GM12878 (cell line): ENCODE results near the gene GBX1. TPM values are rescaled to one million over a fixed set of nuclear protein-coding genes. Genes with fewer than 3 reads are reported as not detected.

Source experiments
- ATAC-seq: fragments of 200-7000 bp; cut with Tn5 transposase; 3 replicates; pipeline ENCODE4 v1.9.1; 2020; ENCODE audit warnings: mild to moderate bottlenecking, moderate library complexity
- BruUV-seq: library from RNA; stranded (reverse); fragments of 400-500 nt; replicated peaks from 2 replicates; lab custom pipeline; 2021; lab: Mats Ljungman, UMichigan
- CTCF ChIA-PET: fragments of 300-600 bp; sonication (Branson Sonifier 250); formaldehyde crosslinking; extraction: SDS; loops from one replicate; lab custom pipeline; 2021; ENCODE audit warnings: inconsistent platforms; lab: Yijun Ruan, JAX
- POLR2A ChIA-PET: fragments of 350-600 bp; formaldehyde crosslinking; extraction: SDS; loops from one replicate; lab custom pipeline; 2021; ENCODE audit warnings: inconsistent platforms; lab: Charles Lee
- RAD21 ChIA-PET: fragments of 300-600 bp; sonication (Branson Sonifier 250); formaldehyde crosslinking; loops from one replicate; lab custom pipeline; 2023; ENCODE audit warnings: antibody characterized with exemption; ENCODE audit not compliant: unreplicated experiment; lab: Charles Lee
- SMC1A ChIA-PET: fragments of 300-600 bp; sonication (Branson Sonifier 250); formaldehyde crosslinking; loops from one replicate; lab custom pipeline; 2023; ENCODE audit not compliant: unreplicated experiment, uncharacterized antibody; lab: Charles Lee
- DNase-seq: peaks from one replicate; pipeline ENCODE4 v3.0.0-alpha.2; 2011; ENCODE audit warnings: low read depth, low spot score
- FAIRE-seq: peaks from 3 replicates; lab custom pipeline; 2011; peaks lifted over from hg19 to GRCh38; lab: Jason Lieb, UNC
- H2AFZ ChIP-seq: 2 replicates; pipeline ENCODE4 v1.6.0; 2011; ENCODE audit warnings: low read depth, low read length, control low read depth; ENCODE audit not compliant: control insufficient read depth
- H3K27ac ChIP-seq: 2 replicates; pipeline ENCODE4 v1.5.1; 2011; ENCODE audit warnings: control low read depth; ENCODE audit not compliant: control insufficient read depth, insufficient read depth
- H3K27me3 ChIP-seq, 2 experiments: replicated peaks in 1 of 2; 2 replicates each; pipeline versions ENCODE4 v1.6.0 to v1.6.1; 2011; ENCODE audit warnings: low read length in 1 of 2; ENCODE audit not compliant: control insufficient read depth in 2 of 2, insufficient read depth in 2 of 2
- H3K36me3 ChIP-seq, 2 experiments: 2 replicates each; pipeline ENCODE4 v1.5.1; 2011; ENCODE audit warnings: low read length in 1 of 2; ENCODE audit not compliant: control insufficient read depth in 2 of 2, insufficient read depth in 2 of 2
- H3K4me1 ChIP-seq: 2 replicates; pipeline ENCODE4 v1.6.1; 2011; ENCODE audit warnings: mild to moderate bottlenecking, low read length, moderate library complexity, mixed read lengths; ENCODE audit not compliant: control insufficient read depth, insufficient read depth
- H3K4me2 ChIP-seq: 2 replicates; pipeline ENCODE4 v1.6.0; 2011; ENCODE audit warnings: control low read depth; ENCODE audit not compliant: control insufficient read depth, insufficient read depth
- H3K4me3 ChIP-seq: fragments of 200-600 bp; sonication (generic); 2 replicates; pipeline ENCODE4 v1.5.1; 2016
- H3K79me2 ChIP-seq: 2 replicates; pipeline ENCODE4 v1.6.0; 2011; ENCODE audit warnings: low read length; ENCODE audit not compliant: control insufficient read depth, insufficient read depth
- H3K9ac ChIP-seq: 2 replicates; pipeline ENCODE4 v1.8.0; 2011; ENCODE audit warnings: low read length, control low read depth, mixed read lengths; ENCODE audit not compliant: control insufficient read depth, insufficient read depth
- H3K9me3 ChIP-seq: replicated peaks from 3 replicates; pipeline ENCODE4 v1.5.1; 2011; ENCODE audit warnings: mild to moderate bottlenecking, low read length; ENCODE audit not compliant: control insufficient read depth, insufficient read depth
- H4K20me1 ChIP-seq: 2 replicates; pipeline ENCODE4 v1.6.0; 2011; ENCODE audit not compliant: control insufficient read depth, insufficient read depth
- BRCA1 ChIP-seq: IDR thresholded peaks from 2 replicates; pipeline ENCODE4 v1.6.1; 2011; ENCODE audit warnings: low read depth, low read length, improper control_type of control experiment
- MTA2 ChIP-seq: fragments of 450-650 bp; IDR thresholded peaks from 2 replicates; pipeline ENCODE4 v1.6.1; 2016; ENCODE audit warnings: low read depth, mild to moderate bottlenecking, moderate library complexity
- POLR2A ChIP-seq: IDR thresholded peaks from 2 replicates; pipeline ENCODE4 v1.6.1; 2011; ENCODE audit warnings: low read depth, mild to moderate bottlenecking, low read length
- RAD51 ChIP-seq: fragments of 450-650 bp; IDR thresholded peaks from 2 replicates; pipeline ENCODE4 v1.6.1; 2016; ENCODE audit warnings: moderate library complexity, mild to moderate bottlenecking, inconsistent platforms
- RBBP5 ChIP-seq: fragments of 200-600 bp; sonication (generic); conservative IDR thresholded peaks from 2 replicates; pipeline ENCODE4 v1.6.1; 2016
- RUNX3 ChIP-seq: IDR thresholded peaks from 2 replicates; pipeline ENCODE4 v1.6.1; 2012; ENCODE audit warnings: low read length, inconsistent platforms
- USF2 ChIP-seq: IDR thresholded peaks from 2 replicates; pipeline ENCODE4 v1.6.1; 2011; ENCODE audit warnings: low read depth, low read length, improper control_type of control experiment, borderline replicate concordance
- WGBS: methylation state at CpG from one replicate; pipeline ENCODE4 v1.1.6; 2016; ENCODE audit warnings: low lambda C conversion rate; ENCODE audit not compliant: insufficient replicate concordance, insufficient coverage; ENCODE audit errors: missing lambda C conversion rate; 5-methylcytosine and 5-hydroxymethylcytosine counted together
- in situ Hi-C: fragments of 300-500 bp; cut with MboI; formaldehyde crosslinking; loops from 9 replicates; pipeline ENCODE4 v1.14.3; 2018; ENCODE audit warnings: mixed read lengths
- intact Hi-C: fragments of 100-400 bp; cut with micrococcal nuclease; formaldehyde crosslinking; loops from one replicate; pipeline ENCODE4 v1.14.2; 2022; ENCODE audit not compliant: unreplicated experiment
- polyA plus RNA-seq, 11 experiments: library from polyadenylated mRNA; depleted of rRNA in 4 of 11; unstranded in 6 of 11; stranded (reverse) in 5 of 11; fragments of >200 nt; fragmentation: Nextera tagmentation in 4 of 11; fragmentation: Illumina TruSeq in 1 of 11; extraction: Ambion mirVana in 4 of 11; extraction: Trizol in 1 of 11; gene quantifications; 1 replicate in 1 of 11; 2 replicates in 10 of 11; pipeline versions ENCODE4 v1.2.1 to v1.2.3, GENCODE V29; 2011 to 2016; ENCODE audit warnings: inconsistent platforms in 2 of 11, missing spikeins in 2 of 11, low read depth in 1 of 11
- total RNA-seq, 4 experiments: library from RNA; depleted of rRNA in 3 of 4; stranded (reverse); fragments of >200 nt in 3 of 4; fragmentation: Illumina TruSeq in 1 of 4; extraction: Trizol in 1 of 4; gene quantifications; 2 replicates each; pipeline versions ENCODE4 v1.2.1 to v1.2.3, GENCODE V29; 2013 to 2021

Gene GBX1
- total and polyA plus RNA-seq, 10 of the 15 experiments (the other 5 are each of a cell fraction or from before 2014, with no cell fraction given) = not detected

DNA sequence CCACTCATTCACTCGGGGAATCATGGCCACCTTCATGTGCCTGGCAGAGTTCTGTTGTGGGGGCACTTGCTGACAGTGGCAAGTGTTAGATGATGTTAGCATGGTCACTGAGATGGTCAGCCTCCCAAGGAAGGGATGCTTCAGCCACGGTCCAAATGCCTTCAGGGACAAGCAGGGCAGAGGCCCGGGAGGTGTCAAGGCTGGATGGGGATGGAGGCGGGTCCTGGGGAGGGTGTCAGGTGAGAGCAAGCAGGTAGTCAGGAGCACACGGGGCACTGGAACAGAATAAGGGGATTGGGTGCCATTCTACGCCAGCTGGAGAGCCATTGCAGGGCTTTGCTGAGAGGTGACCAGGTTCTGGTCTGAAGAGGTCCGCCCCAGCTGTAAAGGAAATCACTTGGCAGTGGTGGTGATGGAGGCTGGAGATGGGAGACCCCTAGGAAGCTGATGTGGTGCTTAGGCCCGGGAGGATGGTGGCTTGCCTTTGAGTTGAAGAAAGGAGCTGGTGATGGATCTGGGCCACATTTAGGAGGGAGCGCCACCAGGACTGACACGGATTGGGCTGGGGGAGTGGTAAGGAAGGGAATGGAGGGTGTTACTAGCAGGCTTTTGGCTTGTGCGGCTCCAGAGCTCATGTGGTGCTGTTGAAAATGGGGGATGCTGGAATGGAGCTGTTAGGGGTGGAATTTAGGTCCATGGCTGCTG lies 57.1 kb downstream of the GBX1 start:
- TF ChIP-seq USF2 (no peak), RAD51 (no peak), MTA2 (no peak), RUNX3 (no peak), POLR2A (no peak), RBBP5 (no peak), BRCA1 (no peak)
- H3K9me3 ChIP-seq = no peaks in the 10 kb centered on the region
- SMC1A ChIA-PET = interaction anchor here (1.0 to 3.3 kb wide), 6 partner anchors 22 to 127 kb away, joined by 3 to 15 read pairs (median 3); partner anchors contain the start of gene ABCB8
- H3K9ac ChIP-seq = no peak overlapping the region
- H3K4me3 ChIP-seq = no peak overlapping the region
- H3K4me2 ChIP-seq = no peak overlapping the region
- no peaks in the 10 kb centered on the region; a peak in 1 of 4 replicates for H3K36me3 ChIP-seq
- H4K20me1 ChIP-seq = peaks cover 3% of the 10 kb centered on the region; the same call in 1 of the 2 replicates
- H3K27me3 ChIP-seq = no peaks in the 10 kb centered on the region
- RAD21 ChIA-PET = interaction anchor here (0.8 to 1.6 kb wide), 4 partner anchors 10 to 96 kb away, joined by 3 to 5 read pairs (median 4); no protein-coding TSS in a partner anchor
- H3K79me2 ChIP-seq = no peaks in the 10 kb centered on the region; the same call in none of the 2 replicates
- intact Hi-C loops (loop anchor here (2.0 to 5.0 kb wide), 5 partner anchors 22 to 212 kb away; partner anchors contain the start of genes ABCB8 and SLC4A2), in situ Hi-C loops (no loop called here)
- POLR2A ChIA-PET = no interaction called here
- no TSS peak for BruUV-seq
- no peaks in the 10 kb centered on the region for H3K4me1 ChIP-seq
- no peak for FAIRE-seq
- DNase-seq = no peak
- peak; percentile 6; the same call in 1 of the 3 replicates for ATAC-seq
- H2AFZ ChIP-seq = no peak overlapping the region
- CTCF ChIA-PET = interaction anchor here (0.7 to 3.9 kb wide), 15 partner anchors 9 to 250 kb away, joined by 3 to 31 read pairs (median 6); partner anchors contain the start of gene ABCB8
- no peak overlapping the region for H3K27ac ChIP-seq
- WGBS = 60% methylated on average over 11 of the region's 11 CpGs
